ENCODE measurements around the gene AOPEP.
"Not testable (repeated sequence)": the region's sequence is repeated elsewhere in the genome, so short reads cannot be mapped to it uniquely, and the experiment has no call there.

The AOPEP gene

DNA sequence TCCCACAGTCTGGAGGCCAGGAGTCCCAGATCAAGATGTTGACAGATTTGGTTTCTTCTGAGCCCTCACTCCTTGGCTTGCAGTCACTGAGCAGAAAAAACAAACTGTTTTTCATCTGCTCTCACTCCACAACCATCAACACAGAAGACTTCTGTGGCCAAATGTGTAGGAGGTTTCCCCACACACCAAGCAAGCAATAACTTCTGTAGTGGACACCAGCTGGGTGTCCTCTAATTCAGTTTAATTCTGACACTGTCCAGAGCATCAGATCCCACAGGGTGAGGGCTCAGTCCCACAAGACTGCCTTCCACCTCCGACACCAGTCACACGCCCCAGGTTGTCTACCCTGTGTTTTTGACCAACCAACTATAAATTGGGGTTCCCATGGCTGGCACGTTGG lies 209.9 kb downstream of the AOPEP start:
- intact Hi-C loops (cut with DNase I) = no loop called here
- DNase-seq = no peak

DNA sequence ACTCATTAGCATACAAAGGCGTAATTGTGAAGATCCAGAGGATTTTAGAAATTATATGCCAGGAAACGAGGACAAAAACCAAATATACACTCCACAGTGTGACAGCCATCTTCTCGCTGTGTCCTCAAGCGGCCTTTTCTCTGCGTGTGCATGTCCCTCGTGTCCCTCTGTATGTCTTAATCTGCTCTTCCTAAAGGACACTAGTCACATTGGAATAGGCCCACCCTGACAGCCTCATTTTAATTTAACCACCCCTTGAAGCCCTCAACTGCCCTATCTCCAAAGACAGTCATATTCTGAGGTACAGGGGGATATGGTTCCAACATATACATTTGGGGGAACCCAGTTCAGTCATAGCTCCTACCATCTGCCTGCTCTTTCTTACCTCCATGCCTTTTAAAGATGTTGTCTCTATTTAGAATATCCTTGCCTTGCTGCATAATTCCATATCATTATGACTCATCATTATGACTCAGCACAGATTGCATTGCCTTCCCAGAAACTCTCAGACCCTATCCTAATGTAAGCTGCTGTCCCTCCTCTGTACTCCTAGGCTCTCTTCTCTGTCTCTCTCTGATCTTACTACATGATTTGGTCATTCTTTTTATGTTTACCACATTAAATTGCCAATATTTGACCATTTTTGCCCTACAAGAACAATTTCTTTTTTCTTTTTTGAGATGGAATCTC lies 210.9 kb downstream of the AOPEP start:
- DNase-seq = no peak
- intact Hi-C loops (cut with DNase I) = no loop called here

DNA sequence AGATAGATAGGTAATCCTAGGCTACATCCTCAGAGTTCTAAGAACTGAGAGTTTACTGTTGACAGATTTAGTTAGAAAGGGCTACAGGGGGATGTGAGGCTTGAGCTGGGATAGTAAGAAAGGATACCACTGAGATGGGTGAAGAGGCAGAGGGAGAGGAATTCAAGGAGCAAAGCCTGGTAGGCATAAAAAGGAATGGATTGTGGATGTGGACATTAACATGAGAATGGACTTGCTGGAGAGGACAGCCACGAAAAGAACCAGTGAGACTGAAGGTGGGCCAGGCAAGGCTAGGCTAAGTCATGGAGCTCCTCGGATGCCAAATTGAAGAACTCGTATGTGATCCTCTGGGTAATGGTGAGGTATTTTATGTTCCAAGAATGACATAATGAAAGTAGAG lies 211.9 kb downstream of the AOPEP start:
- intact Hi-C loops (cut with DNase I) = no loop called here
- no peak for DNase-seq

DNA sequence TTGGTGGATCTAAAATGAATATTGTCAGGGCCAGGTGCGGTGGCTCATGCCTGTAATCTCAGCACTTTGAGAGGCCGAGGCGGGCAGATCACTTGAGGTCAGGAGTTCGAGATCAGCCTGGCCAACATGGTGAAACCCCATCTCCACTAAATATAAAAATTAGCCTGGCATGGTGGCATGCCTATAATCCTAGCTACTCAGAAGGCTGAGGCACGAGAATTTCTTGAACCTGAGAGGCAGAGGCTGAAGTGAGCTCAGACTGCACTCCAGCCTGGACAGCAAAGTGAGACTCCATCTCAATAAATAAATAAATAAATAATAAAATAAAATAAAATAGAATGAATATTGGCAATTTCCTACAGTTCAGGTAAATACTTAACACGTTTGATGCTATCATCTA lies 213.8 kb downstream of the AOPEP start:
- DNase-seq; intact Hi-C loops (cut with DNase I): not testable (repeated sequence)

DNA sequence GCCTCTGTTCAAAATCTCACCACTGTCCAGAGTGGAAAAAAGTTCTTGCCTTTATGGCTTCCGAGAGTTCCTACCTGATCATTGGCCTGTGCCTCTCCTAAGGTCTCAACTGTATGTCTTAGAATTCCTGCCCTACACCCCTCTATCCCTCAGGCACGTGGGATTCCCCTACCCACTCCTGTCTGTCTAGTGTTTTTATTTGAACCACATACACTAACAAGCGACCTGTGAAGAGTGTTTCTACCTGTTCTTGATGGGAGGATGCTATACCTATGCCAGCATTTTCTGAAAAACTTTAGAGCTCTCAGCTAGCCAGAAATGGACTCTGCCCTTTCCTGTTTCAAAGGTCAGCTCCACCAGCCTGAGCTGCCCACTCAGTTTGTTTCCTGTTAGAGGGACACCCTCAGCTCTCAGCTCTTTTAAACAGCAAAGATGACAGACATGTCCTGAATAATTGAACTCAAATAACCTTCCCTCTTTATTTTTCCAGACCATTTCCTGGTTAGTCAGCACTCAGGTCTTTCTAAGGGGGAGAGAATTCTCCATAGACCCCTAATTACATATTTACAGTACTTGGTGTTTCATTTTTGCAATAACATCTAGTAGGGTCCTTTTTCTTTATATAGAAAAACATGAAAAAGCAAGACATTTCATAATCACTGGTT lies 214.8 kb downstream of the AOPEP start:
- intact Hi-C loops (cut with DNase I) = no loop called here
- DNase-seq = no peak

DNA sequence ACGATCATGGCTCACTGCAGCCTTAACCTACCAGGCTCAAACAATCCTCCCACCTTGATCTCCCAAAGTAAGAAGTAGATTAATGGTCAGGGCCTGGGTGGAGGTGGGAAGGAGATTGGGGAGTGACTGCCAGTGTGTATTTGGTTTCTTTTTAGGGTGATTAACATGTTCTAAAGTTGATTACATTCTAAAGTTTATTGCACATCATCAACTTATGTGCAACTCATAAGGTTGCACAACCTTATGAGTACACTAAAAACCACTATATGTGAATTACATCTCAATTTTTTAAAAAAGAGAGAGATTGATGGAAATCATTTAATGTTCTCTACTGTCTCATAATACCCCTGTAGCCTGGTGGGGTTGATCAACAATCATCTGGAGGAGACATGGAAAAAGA lies 218.1 kb downstream of the AOPEP start:
- intact Hi-C loops (cut with DNase I) = loop anchor here (5.0 kb wide), 1 partner anchor 42 kb away; no protein-coding TSS in a partner anchor
- DNase-seq = no peak

DNA sequence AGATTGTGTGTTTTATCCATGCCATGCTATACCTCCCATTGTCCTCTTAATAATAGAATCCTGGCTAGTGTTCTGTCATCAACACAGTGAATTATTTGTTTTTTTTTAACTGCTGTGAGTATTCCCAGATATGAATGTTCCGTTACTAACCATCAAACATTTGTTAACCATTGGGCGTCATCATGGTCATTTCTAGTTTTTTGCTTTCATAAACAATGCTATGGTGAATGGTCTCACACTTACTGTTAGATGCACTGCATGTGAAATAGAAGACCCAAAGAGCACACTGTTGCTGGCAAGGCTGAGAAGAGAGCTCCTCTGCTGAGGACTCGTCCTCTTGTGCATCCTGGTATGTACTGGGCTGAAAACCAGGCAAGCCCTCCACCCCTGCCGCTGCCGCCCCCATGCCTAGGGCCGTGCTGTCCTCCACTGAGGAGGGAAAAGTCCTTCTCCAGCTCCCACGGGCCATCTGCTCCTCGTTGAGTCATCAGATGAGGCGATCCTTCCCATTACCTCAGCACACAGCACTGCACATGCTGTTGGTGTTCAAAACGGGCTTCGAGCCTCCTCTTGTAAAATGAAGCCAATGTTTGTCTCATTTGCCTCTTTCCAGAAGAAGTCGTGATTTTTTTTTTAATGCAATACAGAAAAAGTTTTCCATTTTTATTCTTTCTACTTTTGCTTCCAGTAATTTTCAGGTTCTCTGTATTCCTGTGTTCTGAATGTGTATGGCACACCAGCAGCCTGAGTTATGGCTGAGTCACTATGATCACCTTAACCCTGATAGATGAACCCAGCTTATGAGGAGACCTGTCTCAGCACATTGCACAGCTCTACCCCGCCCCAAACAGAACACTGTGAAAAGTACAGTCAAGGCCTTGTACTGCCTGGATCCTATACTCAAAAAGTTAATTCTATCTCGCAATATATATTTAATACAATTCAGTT lies 219.0 kb downstream of the AOPEP start:
- intact Hi-C loops (cut with DNase I) = loop anchor here (5.0 kb wide), 1 partner anchor 43 kb away; no protein-coding TSS in a partner anchor
- DNase-seq = peak; percentile 47 to 97 (median 78)

DNA sequence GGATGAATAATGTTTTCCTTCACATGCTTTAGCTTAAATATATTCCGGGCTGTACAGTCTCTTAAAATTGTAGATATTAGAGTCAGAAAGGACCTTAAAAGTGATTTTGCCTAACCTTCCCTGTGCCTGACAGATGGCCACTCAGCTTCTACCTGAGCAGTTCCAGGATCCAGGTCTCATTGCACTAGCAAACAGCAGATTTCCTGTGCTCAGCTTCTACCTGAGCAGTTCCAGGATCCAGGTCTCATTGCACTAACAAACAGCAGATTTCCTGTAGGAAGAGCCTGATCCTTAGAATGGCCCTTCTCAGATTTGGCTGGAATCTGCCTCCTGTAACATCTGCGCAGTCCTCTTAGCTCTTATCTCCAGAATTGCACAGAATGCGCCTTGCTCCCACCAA lies 219.8 kb downstream of the AOPEP start:
- no peak for DNase-seq
- intact Hi-C loops (cut with DNase I) = loop anchor here (5.0 kb wide), 1 partner anchor 44 kb away; no protein-coding TSS in a partner anchor

DNA sequence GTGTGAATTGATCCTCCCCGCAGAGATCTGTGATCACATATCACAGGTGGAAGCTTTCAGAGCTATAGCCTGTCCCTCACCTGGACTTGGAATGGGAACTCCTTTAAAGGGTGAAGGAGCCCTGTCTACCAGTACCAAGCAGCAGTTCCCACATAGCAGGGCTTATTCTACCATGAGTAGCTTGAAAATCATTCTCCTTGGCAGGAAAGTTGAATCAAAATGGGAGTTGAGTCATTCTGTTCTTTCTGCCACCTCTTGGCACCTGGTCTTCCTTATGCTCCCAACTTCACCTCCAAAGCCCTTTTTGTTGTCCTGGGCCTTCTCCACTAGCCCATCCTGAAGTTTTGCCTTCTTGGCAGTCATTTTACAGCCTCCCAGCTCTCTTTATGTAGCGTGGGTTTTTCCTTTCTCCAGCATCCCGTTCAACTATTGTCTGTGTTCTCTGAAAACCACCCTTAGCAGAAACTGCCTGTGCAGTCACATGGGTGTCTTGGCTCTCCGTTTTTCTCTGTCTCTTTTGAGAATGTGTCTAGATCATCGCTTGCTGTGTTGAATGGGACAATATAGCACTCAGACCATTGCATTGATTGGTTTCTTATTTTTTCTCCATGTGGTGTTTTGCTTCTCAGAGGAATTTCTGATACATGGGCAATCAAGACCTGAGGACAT lies 222.2 kb downstream of the AOPEP start:
- DNase-seq = peak in 7 of 10 donors; percentile 26 to 88 (median 46)
- intact Hi-C loops (cut with DNase I) = loop anchor here (5.0 kb wide), 1 partner anchor 46 kb away; no protein-coding TSS in a partner anchor

DNA sequence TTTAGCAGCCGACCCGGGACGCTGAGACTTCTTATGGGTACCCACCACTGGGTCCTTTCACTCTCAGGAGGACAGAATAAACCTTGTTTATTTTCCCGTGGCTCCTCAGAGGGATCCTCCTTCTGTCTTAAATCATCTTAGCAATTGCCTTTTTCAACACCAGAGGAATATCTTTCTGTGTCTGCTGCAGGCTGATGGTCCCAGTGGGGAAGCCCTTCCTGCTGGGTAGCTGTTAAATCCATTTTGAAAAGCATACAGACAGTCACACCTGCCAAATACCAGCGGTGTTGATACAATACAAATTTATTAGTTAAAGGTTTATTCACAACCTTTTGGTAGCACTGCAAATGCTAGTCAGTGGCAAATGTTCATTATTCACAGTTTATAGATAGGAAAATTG lies 222.9 kb downstream of the AOPEP start:
- no peak for DNase-seq
- intact Hi-C loops (cut with DNase I) = loop anchor here (5.0 kb wide), 1 partner anchor 47 kb away; no protein-coding TSS in a partner anchor

DNA sequence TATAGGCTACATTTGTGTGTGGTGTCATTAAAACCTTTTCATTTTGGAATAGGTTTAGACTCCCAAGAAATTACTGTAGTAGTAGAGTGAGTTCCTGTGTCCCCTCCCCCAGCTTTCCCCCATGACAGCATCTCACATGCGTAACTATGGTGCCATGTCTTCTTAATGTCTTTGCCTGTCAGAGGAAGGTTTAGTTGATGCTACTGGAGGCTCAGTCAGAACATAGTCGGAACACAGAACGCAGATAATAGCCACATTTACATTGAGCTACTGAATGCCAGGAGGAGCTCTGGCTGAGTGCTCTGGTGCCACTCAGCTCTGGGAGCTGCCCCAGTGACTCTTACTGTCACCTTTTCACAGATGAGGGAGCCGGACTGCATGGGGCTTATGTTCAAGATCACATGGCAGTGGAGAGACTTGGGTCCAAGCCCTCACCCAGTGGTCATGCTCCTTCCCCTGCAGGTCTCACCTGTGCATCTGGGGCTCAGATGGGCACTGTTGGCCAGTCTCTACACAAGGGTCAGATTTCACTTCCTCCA lies 223.6 kb downstream of the AOPEP start:
- DNase-seq = no peak
- intact Hi-C loops (cut with DNase I) = no loop called here

DNA sequence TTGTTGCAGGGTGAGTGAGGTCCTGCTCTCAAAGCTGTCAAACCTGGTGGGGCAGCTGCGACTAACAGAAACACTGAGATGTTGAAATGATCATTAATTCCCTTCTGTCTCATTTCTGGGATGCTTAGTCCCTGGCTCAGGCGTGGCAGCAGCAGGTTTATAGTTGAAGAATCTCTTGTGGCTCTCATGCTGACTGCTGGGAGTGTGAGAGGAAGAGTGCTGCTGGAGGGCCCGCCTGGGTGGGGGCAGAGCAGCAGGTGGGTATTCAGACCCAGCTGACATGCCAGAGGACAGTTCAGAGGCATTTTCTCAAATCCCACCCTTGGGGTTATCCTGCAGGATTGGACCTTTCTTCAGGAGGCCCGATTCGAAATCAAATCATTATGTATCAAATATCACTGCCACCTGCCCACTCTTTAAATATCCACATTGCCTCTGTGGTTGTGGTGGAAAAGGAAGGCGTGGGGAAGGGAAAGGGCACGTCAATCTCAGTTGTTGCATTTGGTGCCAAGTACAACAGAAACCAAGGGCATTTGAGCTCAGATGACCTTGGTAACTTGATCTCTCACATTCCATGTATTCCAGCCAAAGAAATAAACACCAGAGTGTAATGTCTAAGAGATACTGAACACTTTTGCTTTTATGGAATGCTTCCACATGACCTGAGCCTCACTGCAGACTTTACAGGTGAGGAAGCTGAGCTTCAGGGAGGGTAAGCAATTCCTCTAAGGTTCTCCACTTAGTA lies 224.3 kb downstream of the AOPEP start:
- intact Hi-C loops (cut with DNase I) = no loop called here

DNA sequence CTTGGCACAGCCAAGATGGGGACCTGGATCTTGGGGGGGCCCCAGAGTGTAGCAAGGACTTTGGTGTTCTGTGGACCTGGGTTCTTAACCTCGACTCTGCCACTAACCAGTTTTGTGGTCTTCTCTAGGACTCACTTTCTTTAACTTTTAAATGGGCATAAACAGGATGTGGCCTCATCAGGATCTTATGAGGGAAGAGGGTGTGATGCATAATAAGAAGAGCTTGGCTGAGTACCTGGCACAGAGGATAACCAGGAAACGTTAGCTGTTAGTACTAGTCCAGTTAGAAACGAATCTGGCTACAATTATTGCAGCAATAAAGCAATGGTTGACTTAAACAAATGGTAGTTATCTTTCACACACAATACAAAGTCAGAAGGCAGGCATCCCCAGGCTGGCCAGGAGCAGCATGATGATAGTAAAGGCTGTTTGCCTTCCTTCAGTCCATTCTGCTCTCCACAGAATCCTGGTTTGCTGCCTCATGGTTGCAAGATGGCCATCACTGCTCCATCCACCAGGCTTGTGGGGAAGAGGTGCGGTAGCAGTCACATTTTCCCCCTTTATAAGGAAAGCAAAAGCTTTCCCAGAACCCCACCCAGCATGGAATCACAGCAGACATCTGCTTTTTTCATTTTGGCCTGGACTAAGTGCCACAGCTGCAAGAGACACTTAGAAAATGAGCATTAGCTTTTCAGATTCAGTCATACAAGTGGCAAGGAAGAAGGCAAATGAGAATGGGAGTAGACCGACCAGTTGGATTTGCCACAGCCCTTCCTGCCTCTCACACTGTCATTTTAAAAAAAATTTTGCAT lies 225.0 kb downstream of the AOPEP start:
- intact Hi-C loops (cut with DNase I) = no loop called here
- no peak for DNase-seq

More for the DNA sequence above, 224.3 kb downstream of the AOPEP start:
- no peak for DNase-seq

DNA sequence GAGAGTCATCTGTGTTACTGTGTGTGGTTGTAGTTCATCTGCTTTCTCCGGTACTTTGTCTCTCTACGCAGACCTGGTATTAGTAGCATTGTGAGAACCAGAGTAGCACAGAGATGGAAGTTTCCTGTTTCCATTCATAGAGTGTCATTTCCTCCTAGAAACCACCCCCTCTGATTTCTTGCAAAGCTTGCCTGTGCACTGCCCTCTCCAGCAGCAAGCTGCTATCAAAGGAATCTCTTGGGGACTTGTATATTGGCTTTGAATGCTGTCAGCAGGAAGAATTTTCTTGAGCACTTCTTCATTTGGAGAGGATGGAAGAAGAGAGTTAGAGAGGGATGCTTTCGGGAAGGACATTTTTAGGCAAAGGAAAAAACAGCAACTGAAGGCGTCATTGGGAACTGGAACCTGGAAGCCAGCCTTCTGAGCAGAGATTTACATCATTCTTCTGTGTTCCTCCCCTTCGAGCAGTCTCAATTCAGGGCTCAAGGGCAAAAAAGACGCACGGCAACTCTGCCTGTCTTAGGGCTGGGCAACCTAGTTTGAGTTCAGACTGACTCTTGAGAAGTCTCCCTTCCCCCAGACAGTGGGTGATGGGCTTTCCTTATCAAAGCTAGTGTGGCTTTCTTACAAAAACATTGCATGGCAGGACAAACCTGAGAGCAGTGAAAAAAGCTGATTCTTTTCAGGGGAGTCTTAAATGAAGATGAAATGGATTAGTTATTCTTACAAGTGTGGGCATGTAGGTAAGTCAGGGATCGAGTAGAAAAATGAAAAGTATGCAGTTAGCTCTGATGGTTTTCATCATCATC lies 226.3 kb downstream of the AOPEP start:
- intact Hi-C loops (cut with DNase I) = no loop called here
- peak in 1 of 10 donors; percentile 73 for DNase-seq

DNA sequence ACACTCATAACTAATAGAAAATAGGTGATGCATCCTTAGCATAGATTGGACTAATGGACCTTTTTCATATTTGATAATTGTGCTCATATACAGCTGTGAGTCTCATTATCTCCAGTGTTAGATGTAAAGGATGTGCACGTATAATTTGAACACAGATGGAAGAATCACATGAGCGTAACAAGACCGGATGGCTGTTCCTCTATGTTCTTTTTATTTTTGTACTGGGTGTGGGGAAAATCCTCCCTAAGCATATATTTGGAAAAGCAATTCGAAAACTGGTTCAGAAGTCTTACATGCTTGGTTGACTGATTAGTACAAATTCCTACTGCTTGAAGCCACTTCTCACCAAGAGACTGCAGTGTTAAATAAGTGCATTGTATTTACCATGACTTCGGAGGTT lies 230.2 kb downstream of the AOPEP start:
- DNase-seq = no peak
- intact Hi-C loops (cut with DNase I) = no loop called here

DNA sequence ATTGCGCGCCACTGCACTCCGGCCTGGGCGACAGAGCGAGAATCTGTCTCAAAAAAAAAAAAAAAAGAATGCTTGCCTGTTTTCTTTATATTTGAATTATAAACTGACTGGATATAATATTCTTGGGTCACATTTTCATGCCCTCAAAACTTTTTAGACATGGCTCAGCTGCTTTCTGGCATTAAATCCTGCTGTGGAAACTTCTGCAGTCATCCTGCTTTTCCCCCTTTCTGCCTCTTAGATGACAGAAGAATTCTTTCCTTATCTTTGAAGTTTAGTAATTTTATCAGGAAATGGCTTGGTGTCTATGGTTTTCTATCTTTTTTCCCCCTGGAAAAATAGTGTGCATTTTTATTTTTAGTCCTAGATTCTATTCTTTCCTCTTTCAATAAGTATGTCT lies 234.5 kb downstream of the AOPEP start:
- intact Hi-C loops (cut with DNase I) = loop anchor here (10.0 kb wide), 1 partner anchor 276 kb away; no protein-coding TSS in a partner anchor
- no peak for DNase-seq

DNA sequence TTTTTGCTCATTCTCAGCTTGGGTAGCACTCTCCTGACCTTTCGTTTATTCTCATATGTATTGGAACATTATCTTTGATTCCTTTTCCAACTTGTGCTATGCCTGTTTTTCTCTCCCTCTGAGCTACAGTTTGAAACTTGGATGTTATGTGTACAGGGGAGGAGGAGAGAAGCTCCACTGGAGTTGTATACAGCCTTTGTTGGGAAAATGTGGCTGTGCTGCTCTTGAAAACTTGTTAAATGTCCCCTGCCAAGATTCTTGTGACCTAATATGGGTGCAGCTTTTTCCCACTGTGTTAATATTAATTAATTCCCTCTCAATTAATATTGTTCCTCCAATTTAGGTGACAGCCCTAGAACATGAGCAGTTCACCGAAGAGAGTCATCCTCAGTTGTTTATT lies 235.4 kb downstream of the AOPEP start:
- intact Hi-C loops (cut with DNase I) = loop anchor here (10.0 kb wide), 1 partner anchor 277 kb away; no protein-coding TSS in a partner anchor
- DNase-seq = no peak
